ENCODE results near the gene JOSD2. TPM values are rescaled to one million over a fixed set of nuclear protein-coding genes. Genes with fewer than 3 reads are reported as not detected.

The JOSD2 gene
- total and polyA plus RNA-seq, 9 of the 15 experiments (the other 6 are each of a cell fraction or from before 2014, with no cell fraction given) = 0.06 to 14.4 (median 3.1) TPM

DNA sequence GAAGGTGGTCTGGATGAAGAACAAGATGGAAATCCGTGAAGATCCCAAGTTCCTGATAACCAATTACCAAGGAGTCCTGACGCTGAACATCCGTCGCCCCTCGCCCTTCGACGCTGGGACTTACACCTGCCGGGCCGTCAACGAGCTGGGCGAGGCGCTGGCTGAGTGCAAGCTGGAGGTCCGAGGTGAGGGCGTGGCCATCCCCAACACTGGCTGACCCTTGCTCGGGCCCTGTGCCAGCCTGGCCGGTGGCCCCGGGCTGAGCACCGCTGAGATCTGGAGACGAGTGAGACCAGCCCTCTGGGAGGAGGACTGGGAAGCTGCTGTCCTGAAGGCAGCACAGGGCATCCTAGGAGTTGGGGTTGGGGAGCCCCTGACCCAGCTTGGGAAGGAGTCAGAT is 46.6 kb downstream of the JOSD2 start:
- H2AFZ ChIP-seq (ENCODE audit: low read depth, low read length) = no peak overlapping the region
- no TSS peak for BruUV-seq (replicated peaks)
- POLR2A ChIA-PET = interaction anchor here (1.3 kb wide), 1 partner anchor 93 kb away, joined by 3 read pairs; no protein-coding TSS in a partner anchor
- no peaks in the 10 kb centered on the region for H3K9me3 ChIP-seq (replicated peaks; ENCODE audit: control insufficient read depth, insufficient read depth, low read depth, low read length)
- intact Hi-C loops (cut with micrococcal nuclease) = no loop called here
- H4K20me1 ChIP-seq (replicated peaks; ENCODE audit: control insufficient read depth, insufficient read depth, low read length) = no peaks in the 10 kb centered on the region
- H3K27ac ChIP-seq (ENCODE audit: extremely low read depth, low read depth, low read length) = no peak overlapping the region
- no peaks in the 10 kb centered on the region for H3K9me1 ChIP-seq (ENCODE audit: control insufficient read depth, insufficient read depth, low read length)
- DNase-seq (ENCODE audit: extremely low read depth in 1 of 4, low spot score in 3 of 4) (no peak), ATAC-seq (no peak), FAIRE-seq (no peak)
- CTCF ChIA-PET (ENCODE audit: low intra/inter-chr PET ratio) = interaction anchor here (0.9 kb wide), 1 partner anchor 15 kb away, joined by 5 read pairs; no protein-coding TSS in a partner anchor
- H3K36me3 ChIP-seq (ENCODE audit: control insufficient read depth, insufficient read depth, low read length) = no peaks in the 10 kb centered on the region
- peak overlapping the region in 1 of 2 experiments; percentile 39; a peak in 1 of 4 replicates for H3K9ac ChIP-seq (ENCODE audit: insufficient read depth in 1 of 2, low read depth in 2 of 2, low read length in 2 of 2)
- H3K4me3 ChIP-seq = no peak overlapping the region
- H3K27me3 ChIP-seq (ENCODE audit: control insufficient read depth in 2 of 2, insufficient read depth in 2 of 2, low read length in 2 of 2) = peaks cover 0 to 12% of the 10 kb centered on the region in 2 experiments; a peak in 2 of 5 replicates
- peaks cover 12 to 42% of the 10 kb centered on the region in 2 experiments; a peak in 4 of 5 replicates for H3K4me1 ChIP-seq (replicated peaks in 1 of 2; ENCODE audit: control insufficient read depth in 2 of 2, insufficient read depth in 2 of 2, low read length in 2 of 2)
- H3K4me2 ChIP-seq (ENCODE audit: insufficient read depth, low read length) = no peak overlapping the region
- no peaks in the 10 kb centered on the region for H3K79me2 ChIP-seq (ENCODE audit: control insufficient read depth, insufficient read depth, low read length)
- 32% methylated on average over 18 of the region's 19 CpGs for WGBS (ENCODE audit: insufficient coverage, low coverage, missing lambda C conversion rate)
- in situ Hi-C loops (cut with MboI) = loop anchor here (5.0 kb wide), 1 partner anchor 97 kb away; the partner anchor contains the start of gene NAPSA
- TF ChIP-seq PRDM10 (IDR thresholded peaks at IDR 0.05; ENCODE audit: partially characterized antibody) = no peak
- no peak for TF ChIP-seq FOXK1 (CRISPR knock-in tag; IDR thresholded peaks at IDR 0.05; ENCODE audit: borderline replicate concordance)
- no peak for TF ChIP-seq MCM5 (IDR thresholded peaks at IDR 0.05; ENCODE audit: low read depth)
- TF ChIP-seq TSC22D4 (tag; IDR thresholded peaks at IDR 0.05) = no peak
- no peak for TF ChIP-seq CBFA2T2 (conservative IDR thresholded peaks at IDR 0.05)
- no peak for TF ChIP-seq MYBL2 (IDR thresholded peaks at IDR 0.05; ENCODE audit: low read depth)
- TF ChIP-seq MYBL2 (CRISPR knock-in tag; IDR thresholded peaks at IDR 0.05; ENCODE audit: borderline replicate concordance) = no peak
- no peak for TF ChIP-seq PTBP1 (IDR thresholded peaks at IDR 0.05; ENCODE audit: low read depth, low read length)
- no peak for TF ChIP-seq CHD4 (IDR thresholded peaks at IDR 0.05; ENCODE audit: insufficient read depth, insufficient replicate concordance, low read depth, low read length, poor library complexity, severe bottlenecking)
- no peak for TF ChIP-seq HMG20B (CRISPR knock-in tag; IDR thresholded peaks at IDR 0.05)
- no peak for TF ChIP-seq ZNF77 (CRISPR knock-in tag; IDR thresholded peaks at IDR 0.05)
- TF ChIP-seq ZNF140 (CRISPR knock-in tag; IDR thresholded peaks at IDR 0.05) = no peak
- TF ChIP-seq TARDBP (IDR thresholded peaks at IDR 0.05) = no peak
- no peak for TF ChIP-seq ARID1B (IDR thresholded peaks at IDR 0.05)
- no peak for TF ChIP-seq ZNF347 (CRISPR knock-in tag; IDR thresholded peaks at IDR 0.05; ENCODE audit: low read depth)
- no peak for TF ChIP-seq HDAC1 (IDR thresholded peaks at IDR 0.05)
- TF ChIP-seq, protein P1, sequence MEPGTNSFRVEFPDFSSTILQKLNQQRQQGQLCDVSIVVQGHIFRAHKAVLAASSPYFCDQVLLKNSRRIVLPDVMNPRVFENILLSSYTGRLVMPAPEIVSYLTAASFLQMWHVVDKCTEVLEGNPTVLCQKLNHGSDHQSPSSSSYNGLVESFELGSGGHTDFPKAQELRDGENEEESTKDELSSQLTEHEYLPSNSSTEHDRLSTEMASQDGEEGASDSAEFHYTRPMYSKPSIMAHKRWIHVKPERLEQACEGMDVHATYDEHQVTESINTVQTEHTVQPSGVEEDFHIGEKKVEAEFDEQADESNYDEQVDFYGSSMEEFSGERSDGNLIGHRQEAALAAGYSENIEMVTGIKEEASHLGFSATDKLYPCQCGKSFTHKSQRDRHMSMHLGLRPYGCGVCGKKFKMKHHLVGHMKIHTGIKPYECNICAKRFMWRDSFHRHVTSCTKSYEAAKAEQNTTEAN (CRISPR knock-in tag; IDR thresholded peaks at IDR 0.05) = no peak
